ENCODE measurements around the gene PABPN1L.

PABPN1L gene

DNA sequence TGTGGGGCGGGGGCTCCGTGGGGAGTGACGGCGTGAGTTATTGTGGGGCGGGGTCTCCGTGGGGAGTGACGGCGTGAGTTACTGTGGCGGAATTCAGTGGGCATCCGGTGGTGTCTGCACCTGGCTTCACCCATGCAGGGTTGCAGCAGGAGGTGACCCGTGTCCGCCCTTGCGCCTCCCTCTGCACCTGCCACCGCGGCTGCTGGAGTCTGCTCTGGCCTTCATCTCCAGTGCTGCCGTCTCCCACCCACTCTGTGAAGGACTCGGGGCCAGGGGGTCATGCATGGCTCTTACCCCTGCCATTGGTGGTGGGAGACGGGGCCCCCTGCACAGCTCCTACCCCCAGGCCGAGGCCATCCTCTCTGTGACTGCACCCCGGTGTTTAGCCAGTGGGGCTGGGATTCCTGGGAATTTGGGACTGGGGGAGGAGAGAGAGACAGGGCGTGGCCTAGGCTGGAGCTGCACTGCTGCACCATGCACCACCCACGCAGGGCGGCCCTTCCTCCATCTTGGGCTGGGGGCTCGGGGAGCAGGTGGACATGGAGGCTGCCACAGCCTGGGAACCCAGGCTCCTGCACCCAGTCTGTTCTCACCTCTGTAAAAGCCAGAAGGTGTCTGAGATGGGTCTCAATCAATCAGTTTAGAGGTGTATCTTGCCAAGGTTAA is 1.3 kb upstream of the PABPN1L start:
- DNase-seq, result no peak

DNA sequence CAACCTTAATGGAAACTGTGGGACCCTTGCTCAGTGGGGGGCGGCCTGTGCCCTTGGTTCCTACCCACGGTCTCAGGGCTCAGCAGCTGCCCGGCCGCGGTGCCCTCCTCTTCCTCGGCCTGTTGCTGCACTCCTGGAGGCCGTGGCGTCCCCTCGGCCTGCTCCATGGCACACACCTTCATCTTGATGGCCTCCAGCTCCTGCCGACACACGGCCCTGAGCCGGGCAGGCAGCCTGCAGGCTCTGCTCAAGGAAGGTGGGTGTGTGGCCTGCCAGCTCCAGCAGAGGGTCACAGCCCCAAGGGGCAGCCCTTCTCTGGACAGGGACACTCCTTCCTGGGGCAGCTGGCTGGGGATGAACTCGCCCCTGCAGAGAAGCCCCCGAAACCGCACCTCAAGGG is 718 bp downstream of the PABPN1L start:
- DNase-seq, result no peak

DNA sequence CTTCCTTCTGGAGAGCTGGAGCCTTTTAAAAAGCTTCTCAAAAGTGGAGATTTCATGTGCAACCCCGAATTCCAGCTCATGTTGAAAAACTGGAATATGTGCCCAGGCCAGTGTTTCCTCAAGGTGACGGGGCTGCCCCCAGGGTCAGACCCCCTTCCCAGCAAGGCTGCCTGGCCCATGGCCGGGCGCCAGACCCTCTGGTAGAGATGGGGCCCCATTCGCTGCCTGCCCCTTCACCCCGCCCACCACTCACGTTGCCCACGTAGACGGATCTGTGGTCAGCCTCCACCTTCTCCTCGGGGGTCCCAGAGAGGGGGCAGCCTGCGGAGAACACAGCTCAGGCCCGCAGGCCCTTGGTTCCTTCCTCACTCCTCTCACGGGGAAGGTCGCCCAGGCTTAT is 1.1 kb downstream of the PABPN1L start:
- DNase-seq, result no peak

DNA sequence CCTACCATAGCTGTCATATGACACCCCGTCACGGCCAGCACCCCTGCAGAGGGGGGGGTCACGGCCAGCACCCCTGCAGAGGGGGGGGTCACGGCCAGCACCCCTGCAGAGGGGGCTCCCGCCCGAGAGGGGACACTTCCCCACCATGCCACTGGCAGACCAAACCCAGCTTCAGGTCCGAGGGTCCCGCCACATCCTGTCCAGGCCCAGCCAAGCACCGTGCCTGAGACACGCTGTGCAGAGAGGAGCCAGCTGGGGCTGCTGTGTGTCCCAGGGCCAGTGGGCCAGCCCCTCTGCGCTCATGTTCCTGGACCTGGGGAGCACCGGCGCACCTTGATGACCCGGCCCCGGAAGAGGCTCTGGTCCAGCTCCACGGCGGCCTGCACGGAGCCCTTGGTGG is 1.9 kb downstream of the PABPN1L start:
- no peak for DNase-seq

DNA sequence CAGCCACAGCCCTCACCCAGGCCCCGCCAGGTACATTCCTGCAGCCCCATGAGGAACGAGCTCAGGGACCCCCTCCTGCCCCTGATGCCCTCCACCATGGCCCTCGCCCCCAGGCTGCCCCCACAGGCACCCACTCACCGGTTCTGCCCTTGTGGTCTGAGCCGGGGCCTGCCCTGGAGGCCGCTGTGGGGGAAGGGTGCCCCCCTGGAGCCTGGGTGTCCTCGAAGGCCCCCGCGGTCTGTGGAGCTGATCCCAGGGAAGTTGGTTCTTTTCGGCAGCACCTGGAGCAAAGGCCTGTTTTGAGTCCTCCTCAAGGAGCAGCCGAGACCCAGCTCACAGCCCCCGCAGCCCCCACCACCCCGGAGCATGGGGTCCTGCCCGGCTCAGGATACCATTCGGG is 2.4 kb downstream of the PABPN1L start:
- no peak for DNase-seq

DNA sequence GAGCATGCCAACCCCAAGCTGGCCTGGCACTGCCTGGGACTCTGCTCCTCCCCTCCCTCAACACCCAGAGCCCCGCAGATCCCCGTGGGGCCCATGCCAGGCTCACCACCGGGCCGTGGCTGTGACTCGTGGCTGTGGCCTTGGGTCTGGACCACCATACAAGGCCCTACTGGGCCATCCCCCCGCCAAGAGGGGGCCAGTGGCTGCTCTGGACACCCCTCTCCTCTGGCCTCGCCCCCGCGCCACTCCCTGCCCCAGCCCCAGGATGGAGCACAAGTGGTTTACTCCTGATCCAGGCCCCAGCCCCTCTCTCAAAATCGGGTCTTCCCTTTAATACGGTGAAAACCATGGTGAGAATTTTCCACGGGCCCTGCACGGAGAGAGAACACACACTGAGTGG is 3.0 kb downstream of the PABPN1L start:
- no peak for DNase-seq

DNA sequence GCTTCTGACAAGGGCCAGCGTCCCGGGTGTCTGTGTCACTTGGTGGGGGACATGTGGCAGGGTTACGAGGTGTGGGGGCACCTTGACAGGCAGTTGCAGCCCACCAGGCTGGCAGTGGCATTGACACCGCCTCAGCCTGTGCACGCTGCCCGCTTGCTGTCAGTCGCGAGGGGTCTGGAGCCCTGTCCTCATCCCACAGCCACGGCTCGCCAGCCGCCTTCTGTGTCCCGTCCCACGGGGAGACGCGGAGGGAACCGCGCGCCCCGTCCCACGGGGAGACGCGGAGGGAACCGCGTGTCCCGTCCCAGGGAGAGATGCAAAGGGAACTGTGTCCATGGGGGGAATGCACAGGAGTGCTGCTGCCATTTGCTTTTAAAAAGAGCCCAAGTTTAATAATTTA is 3.5 kb downstream of the PABPN1L start:
- no peak for DNase-seq

DNA sequence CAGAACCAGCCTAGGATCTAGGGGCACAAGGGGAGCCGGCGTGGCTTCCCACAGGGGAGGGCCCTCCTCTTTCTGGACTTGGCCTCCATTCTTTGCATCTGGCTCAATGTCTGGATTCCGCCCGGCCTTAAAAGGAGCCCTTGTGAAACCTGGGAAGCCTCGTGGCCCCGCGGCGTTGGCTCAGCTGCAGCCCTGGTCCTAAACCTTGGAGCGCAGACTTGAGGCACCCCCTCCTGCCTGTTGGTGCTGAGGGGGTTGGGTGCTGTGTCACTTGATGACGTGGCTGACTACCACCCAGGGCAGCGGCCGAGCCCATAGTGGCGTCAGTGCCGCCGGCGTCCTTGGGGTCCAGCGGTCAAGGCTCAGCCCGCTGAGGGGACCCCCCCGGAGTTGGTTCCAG is 5.1 kb downstream of the PABPN1L start:
- no peak for DNase-seq

GRCh38 chr16:88859381-88860091 is 6.9 kb downstream of the PABPN1L start:
- DNase-seq, result no peak

- peak; percentile 47 for DNase-seq
Measured at GRCh38 chr16:88857728-88858339, 8.6 kb downstream of the PABPN1L start.

GRCh38 chr16:88856828-88857727 is 9.4 kb downstream of the PABPN1L start, which contains the start of the genes GALNS and TRAPPC2L:
GALNS (minus strand) TSS chr16:88856947; CDS start chr16:88856877, 70 bp downstream.
TRAPPC2L (plus strand) TSS chr16:88857127; CDS start chr16:88857151, 24 bp downstream.
- peak; percentile 88 for DNase-seq

DNA sequence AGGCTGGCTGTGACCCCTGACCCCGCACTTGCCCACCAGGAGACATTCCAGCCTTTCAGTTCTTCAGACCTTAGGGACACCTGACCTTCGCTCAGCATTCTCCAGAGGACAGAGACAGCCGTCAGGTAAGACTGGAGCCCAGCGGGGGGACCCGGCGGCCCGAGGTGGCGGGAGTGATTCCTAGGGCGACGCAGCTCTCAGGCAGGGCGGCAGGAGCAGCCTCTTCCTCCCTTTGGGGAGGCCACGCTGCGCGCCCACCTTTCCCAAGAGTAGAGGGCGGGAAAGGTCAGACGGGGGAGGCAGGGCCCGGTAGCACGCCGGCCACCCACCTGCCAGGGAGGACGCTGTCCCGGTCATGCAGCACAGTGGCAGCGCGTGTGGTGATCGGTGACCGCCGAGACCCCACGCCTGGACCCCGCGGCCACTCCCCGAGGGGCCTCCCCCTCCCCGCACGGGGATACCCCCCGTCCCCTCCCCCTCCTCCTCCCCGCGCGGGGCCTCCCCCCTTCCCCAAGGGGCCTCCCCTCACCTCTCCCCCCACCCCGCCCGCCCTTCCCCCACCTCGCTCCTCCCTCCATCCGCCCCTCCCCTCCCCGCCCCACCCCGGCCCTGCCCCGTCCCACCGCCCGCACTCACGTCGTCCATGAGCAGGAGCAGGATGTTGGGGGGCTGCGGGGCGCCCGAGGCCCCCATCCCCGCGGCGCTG is 10.2 kb downstream of the PABPN1L start:
- DNase-seq, result no peak

DNA sequence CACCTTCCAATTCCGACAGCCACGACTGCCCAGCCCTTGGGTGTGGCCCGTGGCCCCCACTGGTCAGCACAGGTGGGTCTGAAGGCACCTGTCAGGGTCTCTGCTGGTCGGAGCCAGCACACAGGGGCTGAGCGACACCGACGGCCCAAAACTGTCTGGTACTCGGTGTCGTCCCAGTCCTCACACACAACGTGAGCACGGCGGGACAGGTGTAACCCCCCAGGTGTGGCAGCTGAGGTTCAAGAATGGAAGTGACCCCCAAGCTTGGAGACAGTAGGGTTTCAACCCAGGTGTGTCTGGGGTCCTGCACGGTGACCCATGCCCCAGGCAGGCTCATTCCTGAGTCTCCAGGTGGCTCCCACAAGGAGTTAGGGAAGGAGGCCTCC is 10.7 kb downstream of the PABPN1L start:
- DNase-seq, result no peak

DNA sequence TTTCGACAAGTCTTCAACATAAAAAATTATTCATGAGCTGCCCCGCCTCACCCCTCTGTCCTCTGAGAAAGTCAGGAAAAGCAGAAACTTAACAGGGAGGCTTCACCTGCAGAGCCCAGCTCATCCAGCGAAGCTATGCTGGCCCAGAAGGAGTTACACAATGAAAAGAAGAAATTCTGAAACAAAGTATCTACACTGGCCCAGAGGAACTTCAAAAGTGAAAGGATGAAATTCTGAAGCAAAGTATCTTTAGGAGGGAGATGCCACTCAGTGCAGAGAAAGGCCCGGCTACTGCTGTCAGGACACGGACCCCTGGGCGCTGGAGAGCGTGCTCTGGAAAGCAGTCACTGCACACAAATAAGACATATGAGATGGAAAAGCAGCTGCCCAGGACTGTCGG is 11.3 kb downstream of the PABPN1L start:
- DNase-seq, result no peak

- no peak for DNase-seq
Measured at GRCh38 chr16:88854306-88855111, 12.0 kb downstream of the PABPN1L start.

DNA sequence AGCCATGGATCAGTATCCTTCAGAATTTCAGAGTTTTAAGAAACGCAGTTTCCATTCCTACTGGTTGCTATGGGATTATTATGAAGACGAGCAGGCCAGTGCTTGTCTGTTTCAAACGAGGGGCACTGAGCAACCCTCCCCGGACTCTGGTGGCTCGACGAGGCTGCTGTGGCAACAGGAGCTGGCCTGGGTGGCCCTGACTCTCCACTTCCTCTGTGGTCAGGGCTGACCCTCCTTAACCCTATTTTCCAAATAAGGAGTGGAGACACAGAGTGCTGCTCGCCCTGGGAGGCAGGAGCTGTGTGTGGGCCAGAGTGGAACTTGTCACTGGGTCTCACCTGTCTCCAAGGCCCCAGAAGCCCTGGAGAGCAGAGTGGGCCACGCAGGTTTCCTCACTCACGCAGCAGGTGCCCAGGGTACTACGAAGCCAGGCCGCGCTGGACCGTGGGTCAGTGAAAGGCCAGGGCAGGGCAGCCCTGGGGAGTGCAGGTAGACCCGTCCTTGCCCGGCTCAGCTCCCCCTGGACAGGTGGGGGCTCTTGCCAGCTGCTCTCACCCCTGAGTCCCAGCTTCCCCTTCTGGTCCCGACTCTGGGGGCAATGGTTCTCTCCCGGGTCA is 13.0 kb downstream of the PABPN1L start:
- DNase-seq, result no peak

- no peak for DNase-seq
Measured at GRCh38 chr16:88851616-88852015, 14.8 kb downstream of the PABPN1L start.

DNA sequence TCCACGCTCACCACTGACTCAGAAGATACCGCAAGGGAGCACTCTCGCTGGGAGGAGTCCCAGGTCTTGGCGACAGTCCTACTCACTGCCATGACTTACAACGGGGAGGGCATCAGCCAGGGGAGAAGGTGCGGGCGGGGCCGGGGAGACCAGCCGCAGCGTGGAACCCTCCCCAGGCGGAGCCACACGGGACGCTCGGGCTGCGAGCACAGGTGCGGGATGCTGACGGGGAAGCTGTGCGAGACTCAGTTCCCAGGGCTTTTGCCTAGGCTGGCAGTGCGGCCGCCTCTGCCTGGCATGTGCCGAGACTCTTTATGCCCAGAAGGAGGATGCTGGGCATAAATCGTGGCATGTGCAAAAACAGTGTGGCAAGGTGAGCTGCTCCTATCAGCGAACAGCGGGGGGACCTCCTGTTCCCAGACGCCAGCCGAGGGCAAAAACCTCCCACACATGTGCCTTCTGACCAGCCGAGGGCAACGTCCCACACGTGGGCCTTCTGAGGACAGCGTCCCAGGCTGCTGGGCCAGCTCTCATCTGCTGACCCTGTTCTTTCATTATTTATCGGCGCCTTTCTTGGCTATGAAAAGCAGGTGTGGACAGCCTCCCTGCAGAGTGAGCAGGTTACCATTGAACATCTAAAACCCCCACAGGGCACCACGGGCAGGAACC is 15.8 kb downstream of the PABPN1L start:
- no peak for DNase-seq

DNA sequence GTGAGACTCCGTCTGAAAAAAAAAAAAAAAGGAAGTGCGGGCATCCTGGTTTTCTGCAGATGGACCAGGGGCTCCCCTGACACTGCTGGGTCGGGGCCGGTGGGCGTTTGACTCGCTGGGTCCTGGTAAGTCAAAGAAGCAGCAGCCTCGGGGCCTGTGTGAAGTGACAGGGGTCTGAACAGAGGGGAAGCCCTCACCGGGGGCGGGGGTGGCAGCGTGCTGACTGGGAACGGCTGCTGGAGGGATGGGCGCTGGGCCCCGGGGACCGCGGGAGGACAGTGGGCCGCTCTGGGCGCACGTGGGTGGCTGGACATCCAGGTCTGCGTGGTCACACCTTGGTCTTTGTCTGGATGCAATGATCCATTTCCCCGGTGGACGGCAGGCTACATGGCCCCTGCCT is 17.9 kb downstream of the PABPN1L start:
- DNase-seq, result no peak

DNA sequence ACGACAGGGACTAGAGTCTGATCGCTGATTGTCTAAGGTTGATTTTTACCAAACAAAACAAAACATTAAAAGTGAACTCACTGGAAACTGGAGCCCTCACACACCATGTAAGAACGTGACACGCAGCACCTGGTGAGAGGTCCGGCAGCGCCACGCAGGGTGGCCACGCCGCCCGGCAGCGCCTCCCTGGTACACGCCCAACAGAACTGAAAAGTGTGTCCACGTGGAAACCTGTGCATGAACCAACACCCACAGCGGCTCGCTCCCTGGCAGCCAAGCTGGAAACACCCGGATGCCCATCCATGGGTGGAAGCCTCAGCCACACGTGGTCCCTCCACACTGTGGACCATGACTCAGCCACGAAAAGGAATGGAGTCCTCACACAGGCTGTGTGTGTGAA is 18.8 kb downstream of the PABPN1L start:
- no peak for DNase-seq

DNA sequence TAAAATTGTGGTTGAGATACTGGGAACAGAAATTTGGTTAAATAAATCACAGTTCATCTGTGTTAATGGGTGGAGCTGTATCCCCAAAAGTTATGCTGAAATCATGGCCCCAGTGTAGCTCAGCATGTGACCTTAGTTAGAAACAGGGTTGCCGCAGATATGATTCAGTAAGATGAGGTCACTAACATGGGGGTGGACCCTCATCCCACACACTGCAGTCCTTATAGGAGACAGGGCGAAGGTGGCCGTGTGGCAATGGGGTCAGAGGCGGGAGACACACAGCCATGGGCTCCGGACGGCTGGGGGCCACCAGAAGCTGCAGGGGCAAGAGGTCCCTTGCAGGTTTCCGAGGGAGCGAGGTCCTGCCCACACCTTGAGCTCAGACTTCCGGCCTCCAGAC is 20.4 kb downstream of the PABPN1L start:
- no peak for DNase-seq

Data from KG1 (cell line).